ENCODE results near the gene HEATR3. TPM values are rescaled to one million over a fixed set of nuclear protein-coding genes. Genes with fewer than 3 reads are reported as not detected.

Gene HEATR3
- total and polyA plus RNA-seq, 12 donors = 5.3 to 35.3 (median 20.1) TPM

GRCh38 chr16:50103764-50104163, 38.0 kb downstream of the HEATR3 start:
- Histone ChIP-seq H3K4me1 (replicated peaks in 1 of 2) (no peaks in the 10 kb centered on the region), H3K36me3 (replicated peaks in 1 of 2) (peaks cover 0 to 64% of the 10 kb centered on the region in 2 donors), H3K4me3 (no peak overlapping the region), H3K27ac (no peak overlapping the region), H3K27me3 (no peaks in the 10 kb centered on the region), H3K9me3 (replicated peaks in 1 of 3) (no peaks in the 10 kb centered on the region)
- 76 to 88% (median 87%) methylated on average over 5 of the region's 5 CpGs for WGBS, 4 donors
- TF ChIP-seq CTCF (IDR thresholded peaks at IDR 0.05) = no peak
- TF ChIP-seq POLR2A (IDR thresholded peaks at IDR 0.05) = no peak
- intact Hi-C loops (cut with DNase I) = no loop called here
- peak in 1 of 7 donors; percentile 25 for DNase-seq

- no peak for DNase-seq
- 88 to 95% (median 88%) methylated on average over 8 of the region's 8 CpGs for WGBS, 4 donors
- Histone ChIP-seq H3K4me1 (replicated peaks in 1 of 2) (no peaks in the 10 kb centered on the region), H3K4me3 (no peak overlapping the region), H3K9me3 (replicated peaks in 1 of 3) (no peaks in the 10 kb centered on the region), H3K36me3 (replicated peaks in 1 of 2) (no peaks in the 10 kb centered on the region), H3K27ac (no peak overlapping the region), H3K27me3 (no peaks in the 10 kb centered on the region)
- intact Hi-C loops (cut with DNase I) = no loop called here
- TF ChIP-seq CTCF (IDR thresholded peaks at IDR 0.05) = no peak
- TF ChIP-seq POLR2A (IDR thresholded peaks at IDR 0.05) = no peak
These were observed 48.8 kb downstream of the HEATR3 start for GRCh38 chr16:50114357-50115129.

- no peaks in the 10 kb centered on the region for H3K36me3 ChIP-seq (replicated peaks in 1 of 2)
- H3K27ac ChIP-seq = no peak overlapping the region
- TF ChIP-seq POLR2A (IDR thresholded peaks at IDR 0.05) (no peak), CTCF (IDR thresholded peaks at IDR 0.05) (no peak)
- no peaks in the 10 kb centered on the region for H3K9me3 ChIP-seq (replicated peaks in 1 of 3)
- H3K4me3 ChIP-seq = no peak overlapping the region
- no peaks in the 10 kb centered on the region for H3K4me1 ChIP-seq (replicated peaks in 1 of 2)
- DNase-seq = no peak
- intact Hi-C loops (cut with DNase I) = no loop called here
- no peaks in the 10 kb centered on the region for H3K27me3 ChIP-seq
These were observed 54.9 kb downstream of the HEATR3 start for GRCh38 chr16:50120711-50121110.

GRCh38 chr16:50121278-50121677, 55.5 kb downstream of the HEATR3 start:
- DNase-seq = no peak
- Histone ChIP-seq H3K4me3 (no peak overlapping the region), H3K36me3 (replicated peaks in 1 of 2) (no peaks in the 10 kb centered on the region), H3K27ac (no peak overlapping the region), H3K9me3 (replicated peaks in 1 of 3) (no peaks in the 10 kb centered on the region), H3K27me3 (no peaks in the 10 kb centered on the region), H3K4me1 (replicated peaks in 1 of 2) (no peaks in the 10 kb centered on the region)
- intact Hi-C loops (cut with DNase I) = no loop called here
- no peak for TF ChIP-seq POLR2A (IDR thresholded peaks at IDR 0.05)
- no peak for TF ChIP-seq CTCF (IDR thresholded peaks at IDR 0.05)
- WGBS, 4 donors = 59 to 100% (median 64%) methylated on average over 1 to 4 of the region's 4 CpGs

Measured in adrenal gland (tissue), 12 donors.